GM18526 (cell line): ENCODE results near the gene RGMA.

Experiments used
- POLR2A ChIP-seq: IDR thresholded peaks from 3 replicates; pipeline ENCODE4 v1.6.1; 2011; ENCODE audit not compliant: insufficient read length; ENCODE audit errors: extremely low read depth

RGMA gene

DNA sequence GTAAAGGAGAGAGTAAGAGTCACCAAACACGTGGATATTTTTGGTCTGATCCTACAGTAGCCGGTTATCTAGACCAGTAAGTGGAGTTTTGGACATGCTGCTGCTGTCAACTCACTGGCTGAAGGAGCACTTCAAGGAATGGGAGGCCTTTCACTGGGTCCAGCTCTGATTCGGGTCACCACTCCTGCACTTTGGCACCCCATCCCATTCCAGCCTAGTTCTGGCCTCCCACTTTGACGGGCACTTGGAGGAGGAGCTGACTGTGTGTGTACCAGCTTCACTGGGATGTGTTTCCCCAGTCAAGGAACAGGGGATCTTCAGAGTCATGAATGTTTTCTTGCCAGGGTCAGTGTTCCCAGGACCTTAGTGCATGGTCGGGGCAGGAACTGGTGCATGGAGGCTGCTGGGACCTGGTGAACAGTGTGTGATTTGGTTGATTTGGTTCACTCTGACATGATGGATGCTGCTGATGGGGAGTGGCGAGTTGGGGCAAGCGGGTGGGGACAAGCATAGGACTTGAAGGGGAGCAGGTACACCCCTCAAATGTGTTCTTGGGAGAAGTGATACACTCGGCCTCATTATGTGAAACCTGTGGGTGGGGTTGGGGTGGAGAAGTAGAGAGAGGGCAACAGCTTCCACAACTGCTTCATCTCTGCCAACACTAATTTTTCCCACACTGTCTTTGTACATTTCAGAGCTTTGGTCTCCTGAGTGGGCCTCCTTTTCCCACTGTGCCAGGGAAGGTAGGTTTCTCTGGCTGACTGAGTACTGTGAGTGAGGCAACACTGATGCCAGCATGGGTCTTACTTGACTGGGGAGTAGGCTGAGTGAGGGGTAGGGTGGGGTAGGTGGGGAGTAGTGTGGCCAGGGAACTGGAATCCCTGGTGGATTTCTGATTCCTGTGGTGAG, 64.0 kb downstream of the RGMA start:
- no peak for TF ChIP-seq POLR2A

- no peak for TF ChIP-seq POLR2A
These were observed 64.7 kb downstream of the RGMA start for GRCh38 chr15:93024293-93024692.

DNA sequence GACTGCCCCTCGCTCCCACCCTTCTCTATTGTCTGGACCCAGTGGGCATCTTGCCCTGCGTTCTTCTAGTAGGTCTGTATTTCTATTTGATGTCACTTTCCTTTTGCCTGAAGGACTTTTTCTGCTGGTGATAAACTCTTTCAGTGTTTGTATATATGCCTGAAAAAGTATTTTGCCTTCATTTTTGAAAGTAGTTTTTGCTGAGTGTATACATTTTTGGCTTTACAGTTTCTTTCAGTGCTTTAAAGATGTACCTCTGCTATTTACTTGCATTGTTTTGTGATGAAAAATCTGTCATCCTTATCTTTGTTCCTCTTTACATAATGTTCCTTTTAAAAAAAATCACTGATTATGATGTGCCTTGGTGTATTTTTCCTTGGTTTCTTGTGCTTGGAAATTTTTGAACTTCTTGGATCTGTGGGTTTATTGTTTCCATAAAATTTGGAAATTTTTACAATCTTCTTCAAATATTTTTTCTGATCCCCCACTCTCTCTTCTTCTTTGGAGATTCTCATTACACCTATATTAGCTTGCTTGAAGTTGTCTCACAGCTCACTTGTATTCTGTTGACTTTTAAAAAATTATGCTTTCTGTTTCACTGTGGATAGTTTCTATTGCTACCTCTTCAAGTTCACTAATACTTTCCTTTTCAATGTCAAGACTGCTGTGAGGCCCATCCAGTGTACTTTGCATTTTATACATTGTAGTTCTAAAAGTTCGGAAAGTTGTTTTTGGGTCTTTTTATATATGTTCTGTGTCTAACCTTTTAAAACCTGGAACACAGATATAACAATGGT, 67.8 kb downstream of the RGMA start:
- no peak for TF ChIP-seq POLR2A

- TF ChIP-seq POLR2A: no peak
These were observed 69.0 kb downstream of the RGMA start for GRCh38 chr15:93019971-93020370.

DNA sequence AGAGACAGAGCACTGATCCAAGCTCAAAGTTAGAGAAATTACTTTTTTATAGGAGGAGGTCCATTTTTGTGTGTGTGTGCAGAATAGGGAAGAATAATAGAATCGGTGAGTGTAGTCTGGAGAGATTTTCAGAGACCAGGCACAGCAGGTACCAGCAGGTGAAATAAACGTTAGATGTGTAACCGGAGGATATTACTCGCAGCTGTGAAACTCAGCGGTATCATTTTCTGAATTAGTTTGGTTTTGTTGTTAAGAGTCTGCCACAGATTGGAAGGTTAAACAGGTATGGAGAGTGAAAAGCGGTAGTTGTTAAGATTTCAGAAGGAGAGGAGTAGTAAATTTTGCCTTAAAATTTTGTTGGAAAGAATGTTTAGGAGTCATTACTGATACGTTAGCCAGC, 69.9 kb downstream of the RGMA start:
- no peak for TF ChIP-seq POLR2A

DNA sequence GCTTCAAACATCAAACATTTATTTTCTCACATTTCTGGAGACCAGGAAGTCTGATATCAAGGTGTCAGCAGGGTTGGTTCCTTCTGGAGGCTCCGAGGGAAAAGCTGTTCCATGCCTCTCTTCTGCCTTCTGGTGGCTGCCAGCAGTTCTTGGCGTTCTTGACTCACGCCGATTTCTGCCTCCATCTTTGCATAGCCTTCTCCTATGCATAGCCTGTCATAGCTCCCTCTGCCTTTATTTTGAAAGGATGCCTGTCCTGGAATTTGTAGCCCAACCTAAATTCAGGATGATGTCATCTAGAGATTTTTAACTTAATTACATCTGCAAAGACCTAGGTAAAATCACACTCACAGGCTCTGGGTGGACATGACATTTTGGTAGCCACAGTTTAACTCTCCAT, 70.4 kb downstream of the RGMA start:
- no peak for TF ChIP-seq POLR2A

DNA sequence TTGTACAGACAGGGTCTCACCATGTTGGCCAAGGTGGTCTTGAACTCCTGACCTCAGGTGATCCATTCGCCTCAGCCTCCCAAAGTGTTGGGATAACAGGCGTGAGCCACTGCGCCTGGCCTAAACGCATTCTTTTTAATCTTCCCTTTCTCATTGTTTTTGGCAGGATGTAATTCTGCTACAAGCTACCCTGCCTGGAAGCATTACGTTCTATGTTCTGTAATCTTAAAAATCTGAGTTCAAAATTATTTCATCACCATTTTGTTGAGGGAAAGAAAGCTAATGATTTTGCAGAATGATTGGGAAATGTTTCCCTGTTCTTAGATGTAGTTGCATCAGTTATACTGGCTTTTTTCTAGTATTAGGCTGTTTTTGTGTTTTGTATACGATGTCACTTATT, 71.5 kb downstream of the RGMA start:
- no peak for TF ChIP-seq POLR2A

DNA sequence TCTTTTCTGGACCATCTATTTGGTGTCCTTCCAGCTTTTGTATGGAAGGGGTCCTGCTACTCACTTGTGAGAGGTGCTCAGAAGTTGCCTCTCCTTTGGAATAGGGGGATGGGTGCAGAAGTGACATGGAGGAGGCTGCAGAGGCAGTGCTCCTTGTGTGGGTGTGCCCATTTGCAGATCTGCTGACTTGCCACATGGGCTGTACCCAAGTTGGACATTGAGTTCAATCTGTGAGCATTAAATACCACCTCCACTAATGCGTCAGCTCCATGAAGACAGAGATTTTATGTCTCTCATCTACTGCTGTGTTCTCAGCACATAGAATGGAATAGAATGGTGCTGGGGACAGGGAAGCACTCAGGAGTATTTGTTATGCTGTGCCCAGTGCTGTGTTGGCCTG, 76.2 kb downstream of the RGMA start:
- TF ChIP-seq POLR2A: no peak

GRCh38 chr15:93007994-93008393, 81.0 kb downstream of the RGMA start:
- no peak for TF ChIP-seq POLR2A

DNA sequence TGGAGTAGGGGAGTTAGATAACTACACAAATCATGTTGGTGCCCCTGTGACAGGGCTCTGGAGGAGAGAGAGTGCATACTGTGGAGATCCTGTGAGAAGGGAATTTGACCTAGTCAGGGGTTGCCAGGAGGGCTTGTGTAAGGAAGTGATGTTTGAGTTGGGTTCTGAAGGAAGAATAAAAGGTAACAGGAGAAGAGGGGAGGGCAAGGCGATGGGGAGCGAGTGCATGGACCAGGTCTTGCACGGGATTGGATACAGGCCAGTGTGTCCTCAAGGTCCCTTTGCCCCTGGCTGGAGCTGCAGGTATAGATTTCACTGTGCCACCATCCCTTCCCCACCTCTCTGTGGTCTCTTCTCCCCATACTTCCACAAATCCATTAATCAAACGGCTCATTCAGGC, 83.9 kb downstream of the RGMA start:
- no peak for TF ChIP-seq POLR2A

GRCh38 chr15:93001881-93002280, 87.1 kb downstream of the RGMA start:
- no peak for TF ChIP-seq POLR2A

DNA sequence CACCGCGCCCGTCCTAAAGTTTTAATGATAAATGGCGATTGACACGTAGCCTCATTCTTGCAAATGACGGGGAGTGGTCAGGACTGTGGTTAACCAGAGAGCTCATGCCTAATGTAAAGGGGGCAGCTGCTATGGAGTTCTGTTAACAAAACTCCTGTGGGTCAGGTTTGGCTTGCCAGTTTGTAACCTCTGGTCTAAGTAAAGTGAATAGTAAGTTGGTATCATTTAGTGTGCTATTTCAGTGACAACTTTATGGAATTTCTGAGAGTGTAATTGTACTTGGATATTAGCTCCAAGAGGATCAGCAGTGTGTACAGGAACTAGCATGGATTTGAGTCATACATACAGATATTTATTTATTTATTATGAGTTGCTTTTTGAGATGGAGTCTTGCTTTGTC, 87.9 kb downstream of the RGMA start:
- TF ChIP-seq POLR2A: no peak

- no peak for TF ChIP-seq POLR2A
These were observed 91.2 kb downstream of the RGMA start for GRCh38 chr15:92997821-92998220.

- TF ChIP-seq POLR2A: no peak
These were observed 96.3 kb downstream of the RGMA start for GRCh38 chr15:92992720-92993119.

DNA sequence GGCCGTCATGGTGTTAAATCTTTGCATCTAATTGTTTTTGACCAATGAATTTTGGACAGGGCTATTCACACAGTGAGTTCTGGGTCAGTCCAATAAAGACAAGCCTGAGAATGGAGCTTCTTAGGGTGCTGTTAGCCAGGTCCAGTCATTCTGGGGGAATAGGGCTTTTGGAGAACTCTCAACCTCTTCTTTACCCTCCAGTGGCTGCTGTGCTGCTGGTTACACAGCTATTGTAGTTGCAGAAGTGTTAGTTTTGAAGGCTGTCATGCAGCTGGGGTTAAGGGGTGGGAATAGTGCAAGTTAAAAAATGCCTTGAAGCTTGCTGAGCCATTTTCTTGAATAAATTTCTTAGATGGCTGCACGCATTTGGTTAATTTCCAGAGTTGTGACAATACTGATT, 99.0 kb downstream of the RGMA start:
- no peak for TF ChIP-seq POLR2A

DNA sequence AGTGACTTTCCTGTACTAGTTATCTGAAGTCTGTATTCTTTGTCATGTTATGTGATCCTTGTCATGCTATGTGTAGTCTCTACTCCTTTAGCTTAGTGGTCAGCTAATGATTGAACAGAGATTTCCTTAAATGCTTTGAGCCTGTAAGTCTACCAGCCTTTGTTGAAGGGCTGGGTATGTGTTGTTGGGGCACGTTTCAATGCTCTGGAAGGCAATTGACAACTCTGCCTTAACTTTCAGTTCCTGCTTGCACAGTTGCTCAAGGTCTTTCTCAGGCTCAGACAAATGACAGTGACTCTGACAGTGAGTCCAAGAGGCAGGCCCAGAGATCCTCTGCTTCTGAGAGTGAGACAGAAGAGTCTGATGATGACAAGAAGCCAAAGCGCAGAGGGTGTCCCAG, 99.5 kb downstream of the RGMA start:
- no peak for TF ChIP-seq POLR2A
